ENCODE results near the gene SH2D4B.

Gene SH2D4B

DNA sequence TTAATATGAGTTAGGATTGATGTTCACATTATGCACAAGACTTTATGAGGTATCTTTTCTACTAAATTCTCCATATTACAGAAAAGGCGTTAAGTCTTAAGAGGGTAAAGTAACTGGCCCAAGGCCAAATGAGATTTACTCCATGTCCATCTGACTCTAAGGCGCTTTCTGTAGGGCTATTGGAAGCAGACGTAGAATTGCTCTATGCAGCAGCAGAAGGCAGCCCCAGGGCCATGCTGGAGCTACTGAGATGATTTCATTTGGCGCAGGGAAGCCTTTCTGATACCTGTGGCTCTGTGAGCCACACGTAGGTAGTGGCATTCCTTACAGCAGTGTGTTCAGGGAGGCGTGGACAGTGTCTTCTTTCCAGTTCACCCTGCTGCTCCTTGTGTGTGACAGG, 133.1 kb downstream of the SH2D4B start:
- no peak overlapping the region for H3K4me3 ChIP-seq (replicated peaks; ENCODE audit: low read depth, low read length)
- DNase-seq (ENCODE audit: low read depth): no peak
- TF ChIP-seq CTCF (IDR thresholded peaks at IDR 0.05; ENCODE audit: low read length, missing control alignments): no peak

DNA sequence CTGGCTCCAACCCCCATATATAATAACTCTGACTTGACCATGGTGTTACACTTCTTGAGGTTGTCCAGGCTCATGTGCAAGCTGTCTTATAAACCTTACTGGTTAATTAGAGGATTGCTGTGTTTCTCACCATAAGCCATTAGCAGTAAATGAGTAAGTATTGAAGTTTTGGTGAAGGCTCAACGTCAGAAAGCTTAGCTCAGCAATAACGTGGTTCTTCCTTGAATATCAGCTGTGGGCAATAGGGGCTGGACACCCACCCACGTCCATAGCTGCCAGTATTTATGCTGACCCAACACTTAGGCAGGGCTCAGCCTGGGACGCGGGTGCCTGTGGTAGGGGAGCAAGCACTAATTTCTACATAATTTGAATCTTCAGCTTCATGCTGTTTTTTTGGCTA, 134.1 kb downstream of the SH2D4B start:
- H3K4me3 ChIP-seq (replicated peaks; ENCODE audit: low read depth, low read length): no peak overlapping the region
- TF ChIP-seq CTCF (IDR thresholded peaks at IDR 0.05; ENCODE audit: low read length, missing control alignments): no peak
- no peak for DNase-seq (ENCODE audit: low read depth)

- no peak for TF ChIP-seq CTCF (IDR thresholded peaks at IDR 0.05; ENCODE audit: low read length, missing control alignments)
- no peak overlapping the region for H3K4me3 ChIP-seq (replicated peaks; ENCODE audit: low read depth, low read length)
- no peak for DNase-seq (ENCODE audit: low read depth)
Observed at GRCh38 chr10:80672613-80673012, 134.9 kb downstream of the SH2D4B start.

DNA sequence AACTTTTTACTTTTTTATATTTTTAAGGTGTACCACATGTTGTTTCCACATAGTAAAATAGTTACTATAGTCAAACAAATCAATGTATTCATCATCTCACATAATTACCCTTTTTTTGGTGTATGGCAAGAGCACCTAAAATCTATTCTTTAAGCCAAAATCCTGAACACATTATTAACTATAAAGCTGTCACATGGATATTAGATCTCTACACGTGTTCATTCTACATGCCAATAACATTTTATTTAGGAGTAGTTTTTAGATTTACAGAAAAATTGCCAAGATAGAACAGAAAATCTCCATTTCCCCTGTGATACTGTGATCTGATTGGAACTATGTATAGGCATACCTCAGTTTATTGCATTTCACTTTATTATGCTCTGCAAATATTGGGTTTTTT, 137.1 kb downstream of the SH2D4B start:
- no peak for DNase-seq (ENCODE audit: low read depth)
- TF ChIP-seq CTCF (IDR thresholded peaks at IDR 0.05; ENCODE audit: low read length, missing control alignments): no peak
- H3K4me3 ChIP-seq (replicated peaks; ENCODE audit: low read depth, low read length): no peak overlapping the region

DNA sequence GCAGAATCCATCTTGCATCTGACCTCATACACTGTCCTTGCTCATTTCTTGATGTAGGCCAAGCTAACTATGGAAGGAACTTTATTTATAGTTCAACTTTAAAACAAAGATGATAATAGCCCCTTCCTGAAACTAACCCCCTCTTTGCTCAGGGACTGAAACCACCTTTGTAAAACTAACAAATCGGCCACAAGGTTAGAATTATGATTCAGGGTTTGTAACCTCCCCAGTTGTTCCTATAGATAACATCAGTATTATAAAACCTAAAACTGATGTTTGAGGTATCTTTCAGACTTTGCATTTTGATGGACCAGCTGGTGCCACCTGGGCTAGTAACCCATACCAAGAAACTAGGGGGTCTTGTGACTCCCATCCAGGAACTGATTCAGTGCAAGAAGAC, 143.4 kb downstream of the SH2D4B start:
- H3K4me3 ChIP-seq (replicated peaks; ENCODE audit: low read depth, low read length): no peak overlapping the region
- no peak for TF ChIP-seq CTCF (IDR thresholded peaks at IDR 0.05; ENCODE audit: low read length, missing control alignments)
- no peak for DNase-seq (ENCODE audit: low read depth)

DNA sequence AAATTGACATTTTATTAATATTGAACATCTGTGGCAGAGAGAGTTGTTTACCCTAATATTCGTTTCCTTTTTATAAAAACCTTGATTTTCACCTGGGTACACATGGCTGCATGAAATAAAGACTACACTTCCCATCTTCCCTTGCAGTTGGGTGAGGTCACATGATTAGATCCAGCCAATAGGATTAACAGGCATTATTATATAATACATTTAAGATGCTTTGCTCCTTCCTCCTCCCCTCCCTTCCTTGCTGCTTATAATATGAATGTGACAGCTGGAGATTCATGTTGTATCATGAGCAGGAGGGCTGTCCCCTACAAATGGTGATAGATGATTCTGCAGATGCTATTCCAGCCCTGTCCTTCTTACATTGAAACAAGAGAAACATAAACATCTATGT, 146.6 kb downstream of the SH2D4B start:
- DNase-seq (ENCODE audit: low read depth): peak; percentile 60
- TF ChIP-seq CTCF (IDR thresholded peaks at IDR 0.05; ENCODE audit: low read length, missing control alignments): no peak

DNA sequence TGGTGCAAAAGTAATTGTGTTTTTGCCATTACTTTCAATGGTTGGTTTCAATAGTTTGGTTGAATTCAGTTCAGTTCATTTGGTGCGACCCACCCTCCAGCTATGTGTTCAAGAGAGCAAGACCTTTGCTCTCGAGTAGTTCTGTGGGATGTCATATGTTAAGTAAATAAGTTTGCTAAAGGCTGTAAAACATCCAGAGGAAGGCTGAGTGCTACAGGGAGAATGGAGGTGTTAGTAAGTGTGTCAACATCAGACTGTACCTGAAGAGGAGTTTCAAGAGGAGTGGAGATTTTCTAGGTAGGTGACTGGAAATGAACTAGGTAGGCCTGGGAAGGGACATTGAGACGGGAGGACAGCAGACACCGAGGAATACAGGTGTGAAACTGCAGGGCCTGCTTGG, 147.7 kb downstream of the SH2D4B start:
- no peak overlapping the region for H3K4me3 ChIP-seq (replicated peaks; ENCODE audit: low read depth, low read length)
- TF ChIP-seq CTCF (IDR thresholded peaks at IDR 0.05; ENCODE audit: low read length, missing control alignments): no peak

More for the DNA sequence above, 146.6 kb downstream of the SH2D4B start:
- no peak overlapping the region for H3K4me3 ChIP-seq (replicated peaks; ENCODE audit: low read depth, low read length)

More for the DNA sequence above, 147.7 kb downstream of the SH2D4B start:
- DNase-seq (ENCODE audit: low read depth): no peak
